K562 (cell line): ENCODE measurements around the gene DCTD. TPM values are rescaled to one million over a fixed set of nuclear protein-coding genes. Genes with fewer than 3 reads are reported as not detected.

Source experiments
- ARID1B ChIP-seq: fragments of 450-650 bp; IDR thresholded peaks from 2 replicates; pipeline ENCODE4 v1.6.1; 2016; ENCODE audit warnings: antibody characterized with exemption, mild to moderate bottlenecking, inconsistent platforms
- CHD1 ChIP-seq: fragments of 200-600 bp; sonication (generic); IDR thresholded peaks from one replicate; pipeline ENCODE4 v1.6.1; 2012; ENCODE audit warnings: mild to moderate bottlenecking, moderate library complexity, low read length, inconsistent platforms
- E4F1 ChIP-seq: fragments of 250-450 bp; sonication (Bioruptor Pico); IDR thresholded peaks from 2 replicates; pipeline ENCODE4 v1.5.0; 2021; ENCODE audit warnings: mild to moderate bottlenecking, borderline replicate concordance
- EP300 ChIP-seq: IDR thresholded peaks from 2 replicates; pipeline ENCODE4 v1.6.1; 2012; ENCODE audit warnings: low read length, improper control_type of control experiment
- EP400 ChIP-seq: fragments of 450-650 bp; IDR thresholded peaks from 2 replicates; pipeline ENCODE4 v1.6.1; 2017; ENCODE audit warnings: antibody characterized with exemption, mild to moderate bottlenecking, moderate library complexity
- NFE2L1 ChIP-seq: fragments of 450-650 bp; IDR thresholded peaks from 2 replicates; pipeline ENCODE4 v1.6.1; 2016; ENCODE audit warnings: missing genetic modification characterization, low read depth, mild to moderate bottlenecking, missing compliant biosample characterization, moderate library complexity, borderline replicate concordance
- RCOR1 ChIP-seq, 2 experiments: IDR thresholded peaks; 2 replicates each; pipeline ENCODE4 v1.6.1; 2012; ENCODE audit warnings: low read depth in 2 of 2, low read length in 2 of 2, borderline replicate concordance in 1 of 2, improper control_type of control experiment in 1 of 2
- SETDB1 ChIP-seq: IDR thresholded peaks from one replicate; pipeline ENCODE4 v1.6.1; 2012; ENCODE audit warnings: low read length, control low read depth, inconsistent platforms
- SMC3 ChIP-seq: conservative IDR thresholded peaks from 2 replicates; pipeline ENCODE4 v1.6.1; 2011; ENCODE audit warnings: low read depth, low read length, improper control_type of control experiment; ENCODE audit not compliant: insufficient read depth
- SNAPC5 ChIP-seq: fragments of 250-450 bp; sonication (Bioruptor Pico); IDR thresholded peaks from 2 replicates; pipeline ENCODE4 v1.8.0; 2021; ENCODE audit warnings: moderate library complexity, mild to moderate bottlenecking, inconsistent platforms
- TAF15 ChIP-seq: fragments of 200-400 bp; formaldehyde crosslinking; IDR thresholded peaks from 2 replicates; pipeline ENCODE4 v1.6.1; 2017; ENCODE audit warnings: mild to moderate bottlenecking, low read depth, low read length, moderate library complexity
- ZNF274 ChIP-seq: IDR thresholded peaks from 2 replicates; pipeline ENCODE4 v1.6.1; 2011; ENCODE audit warnings: low read depth, mild to moderate bottlenecking, low read length, moderate library complexity, borderline replicate concordance
- polyA plus RNA-seq, 8 experiments: library from polyadenylated mRNA; depleted of rRNA in 4 of 8; stranded (reverse) in 5 of 8; unstranded in 3 of 8; fragments of >200 nt; fragmentation: Nextera tagmentation in 2 of 8; fragmentation: Illumina TruSeq in 1 of 8; extraction: Ambion mirVana in 2 of 8; extraction: Trizol in 1 of 8; gene quantifications; 2 replicates each; pipeline versions ENCODE4 v1.2.1 to v1.2.3, GENCODE V29; 2011 to 2014; ENCODE audit warnings: inconsistent platforms in 1 of 8, missing spikeins in 1 of 8
- total RNA-seq, 7 experiments: library from RNA; depleted of rRNA in 6 of 7; stranded (reverse); fragments of >200 nt in 6 of 7; fragmentation: Illumina TruSeq in 2 of 7; extraction: Trizol in 2 of 7; gene quantifications; 2 replicates each; pipeline versions ENCODE4 v1.2.1 to v1.2.3, GENCODE V29; 2011 to 2021; ENCODE audit warnings: low replicate concordance in 1 of 7
- TF ChIP-seq, protein P1 (sequence below), 2 experiments: fragments of 450-650 bp; formaldehyde crosslinking in 1 of 2; IDR thresholded peaks; 2 replicates each; pipeline versions ENCODE4 v1.4.0 to v1.6.1; 2014 to 2020; ENCODE audit warnings: mild to moderate bottlenecking in 2 of 2, borderline replicate concordance in 1 of 2, low read depth in 1 of 2
- TF ChIP-seq, protein P2 (sequence below): fragments of 250-450 bp; sonication (Bioruptor Pico); IDR thresholded peaks from 2 replicates; pipeline ENCODE4 v1.9.0; 2021; ENCODE audit warnings: mild to moderate bottlenecking

The DCTD gene
- total and polyA plus RNA-seq, 9 of the 15 experiments (the other 6 are each of a cell fraction or from before 2014, with no cell fraction given): 38.7 to 114 (median 76.5) TPM

DNA sequence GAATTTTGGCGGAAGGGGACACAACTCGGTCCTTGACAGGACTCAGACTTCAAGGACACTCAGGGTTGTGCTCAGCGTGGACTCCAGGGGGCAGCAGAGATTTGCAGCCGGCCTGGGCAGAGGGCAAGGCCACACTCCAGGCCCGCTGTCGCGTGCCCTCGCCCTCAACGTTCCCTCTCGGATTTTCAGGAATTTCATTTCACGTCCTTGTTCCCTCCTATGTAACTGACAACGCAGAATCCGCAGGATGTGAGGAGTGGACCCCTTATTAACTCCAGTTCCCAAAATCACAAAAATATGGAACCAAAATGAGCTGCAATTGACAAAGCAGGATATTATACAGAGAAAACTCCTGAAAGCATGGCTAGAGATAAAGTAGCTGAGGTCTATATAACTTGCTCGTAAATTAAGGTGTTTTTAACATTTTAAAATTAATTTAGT, 21.0 kb upstream of the DCTD start (continued):
- TF ChIP-seq, protein P1, sequence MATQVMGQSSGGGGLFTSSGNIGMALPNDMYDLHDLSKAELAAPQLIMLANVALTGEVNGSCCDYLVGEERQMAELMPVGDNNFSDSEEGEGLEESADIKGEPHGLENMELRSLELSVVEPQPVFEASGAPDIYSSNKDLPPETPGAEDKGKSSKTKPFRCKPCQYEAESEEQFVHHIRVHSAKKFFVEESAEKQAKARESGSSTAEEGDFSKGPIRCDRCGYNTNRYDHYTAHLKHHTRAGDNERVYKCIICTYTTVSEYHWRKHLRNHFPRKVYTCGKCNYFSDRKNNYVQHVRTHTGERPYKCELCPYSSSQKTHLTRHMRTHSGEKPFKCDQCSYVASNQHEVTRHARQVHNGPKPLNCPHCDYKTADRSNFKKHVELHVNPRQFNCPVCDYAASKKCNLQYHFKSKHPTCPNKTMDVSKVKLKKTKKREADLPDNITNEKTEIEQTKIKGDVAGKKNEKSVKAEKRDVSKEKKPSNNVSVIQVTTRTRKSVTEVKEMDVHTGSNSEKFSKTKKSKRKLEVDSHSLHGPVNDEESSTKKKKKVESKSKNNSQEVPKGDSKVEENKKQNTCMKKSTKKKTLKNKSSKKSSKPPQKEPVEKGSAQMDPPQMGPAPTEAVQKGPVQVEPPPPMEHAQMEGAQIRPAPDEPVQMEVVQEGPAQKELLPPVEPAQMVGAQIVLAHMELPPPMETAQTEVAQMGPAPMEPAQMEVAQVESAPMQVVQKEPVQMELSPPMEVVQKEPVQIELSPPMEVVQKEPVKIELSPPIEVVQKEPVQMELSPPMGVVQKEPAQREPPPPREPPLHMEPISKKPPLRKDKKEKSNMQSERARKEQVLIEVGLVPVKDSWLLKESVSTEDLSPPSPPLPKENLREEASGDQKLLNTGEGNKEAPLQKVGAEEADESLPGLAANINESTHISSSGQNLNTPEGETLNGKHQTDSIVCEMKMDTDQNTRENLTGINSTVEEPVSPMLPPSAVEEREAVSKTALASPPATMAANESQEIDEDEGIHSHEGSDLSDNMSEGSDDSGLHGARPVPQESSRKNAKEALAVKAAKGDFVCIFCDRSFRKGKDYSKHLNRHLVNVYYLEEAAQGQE (IDR thresholded peaks at IDR 0.05; ENCODE audit: borderline replicate concordance): peak; percentile 94
- TF ChIP-seq, protein P1 (CRISPR knock-in tag; IDR thresholded peaks at IDR 0.05; ENCODE audit: low read depth): no peak
- TF ChIP-seq EP300 (no peak), SMC3 (peak; percentile 98), TAF15 (no peak), EP400 (peak; percentile 39; the same call in 1 of the 2 replicates), ZNF274 (no peak), SNAPC5 (no peak), RCOR1 (IDR thresholded peaks at IDR 0.05; ENCODE audit: borderline replicate concordance in 1 of 2, low read depth in 2 of 2, low read length in 2 of 2) (0 out of 4 replicates have a peak, but pooled peaks of 1 of the 2 experiments have one; percentile 27), CHD1 (no peak), SETDB1 (no peak), NFE2L1 (tag) (no peak), ARID1B (no peak), E4F1 (CRISPR knock-in tag) (no peak)
- TF ChIP-seq, protein P2, sequence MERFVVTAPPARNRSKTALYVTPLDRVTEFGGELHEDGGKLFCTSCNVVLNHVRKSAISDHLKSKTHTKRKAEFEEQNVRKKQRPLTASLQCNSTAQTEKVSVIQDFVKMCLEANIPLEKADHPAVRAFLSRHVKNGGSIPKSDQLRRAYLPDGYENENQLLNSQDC (CRISPR knock-in tag): no peak
